Retina (tissue), 1 donor: ENCODE measurements around the gene CHGA.
A peak's percentile ranks its signal among the peaks of the same experiment; 100 is the strongest.

Source experiments
- DNase-seq: peaks from one replicate; pipeline ENCODE4 v3.0.0-alpha.2; 2016

CHGA gene

GRCh38 chr14:92905667-92906066 is 17.3 kb upstream of the CHGA start:
- no peak for DNase-seq

DNA sequence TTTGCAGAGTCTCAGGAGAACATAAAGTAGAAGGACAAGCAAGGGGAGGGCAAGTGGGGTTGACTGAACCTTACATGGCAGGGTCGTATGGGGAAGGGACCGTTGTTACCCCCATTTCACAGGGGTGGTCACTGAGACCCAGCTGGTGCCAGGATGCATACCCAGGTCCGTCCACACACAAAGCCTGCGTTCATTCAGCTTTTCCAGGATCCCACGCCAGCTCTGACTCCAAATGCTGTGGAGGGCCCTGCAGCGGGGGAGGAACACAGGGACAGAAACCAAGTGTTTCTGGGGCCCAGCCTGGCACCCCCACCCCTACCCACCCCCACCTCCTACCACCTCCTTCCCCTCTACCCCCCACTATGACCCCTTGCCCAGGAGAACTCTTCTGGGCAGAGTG is 16.5 kb upstream of the CHGA start:
- no peak for DNase-seq

DNA sequence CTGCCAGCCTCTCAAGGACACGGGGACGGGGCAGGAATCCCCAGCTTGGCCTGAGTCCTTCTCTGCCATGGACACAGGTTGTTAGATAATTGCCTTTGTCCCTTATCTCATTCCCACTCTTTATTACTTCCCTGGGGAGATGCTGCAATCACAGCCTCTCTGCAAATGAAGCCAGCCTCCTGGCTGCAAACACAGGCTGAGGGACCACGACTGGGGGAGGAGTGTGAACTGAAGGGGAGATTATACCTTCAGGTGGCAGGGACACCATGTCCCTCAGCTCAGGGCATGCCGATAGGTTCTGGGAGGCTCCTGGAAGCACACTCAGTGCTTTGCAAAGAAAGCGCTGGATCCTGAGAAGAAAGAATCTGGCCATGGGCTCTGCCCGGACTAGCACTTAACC is 16.1 kb upstream of the CHGA start:
- DNase-seq, result no peak

DNA sequence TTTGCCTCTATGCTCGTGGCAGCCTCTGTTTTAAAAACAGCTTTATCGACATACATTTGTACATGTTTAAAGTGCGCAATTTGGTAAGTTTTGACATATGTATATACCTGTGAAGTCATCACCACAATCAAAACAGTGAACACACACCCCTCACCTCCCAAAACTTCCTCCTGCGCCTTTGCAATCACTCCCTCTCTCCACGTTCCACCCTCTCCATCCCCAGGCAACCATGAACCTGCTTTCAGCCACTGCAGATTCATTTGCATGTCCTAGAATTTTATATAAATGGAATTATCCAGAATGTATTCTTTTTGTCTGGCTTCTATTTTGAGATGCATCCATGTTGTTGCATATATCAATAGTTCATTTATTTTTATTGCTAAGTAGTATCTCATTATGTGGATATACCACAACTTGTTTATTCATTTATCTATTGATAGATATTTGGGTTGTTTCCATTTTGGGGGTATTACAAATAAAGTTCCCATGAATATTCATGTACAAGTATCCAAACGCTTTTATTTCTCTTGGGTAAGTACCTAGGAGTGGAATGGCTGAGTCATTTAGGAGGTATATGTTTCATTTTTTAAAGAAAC is 15.5 kb upstream of the CHGA start:
- DNase-seq, result no peak

DNA sequence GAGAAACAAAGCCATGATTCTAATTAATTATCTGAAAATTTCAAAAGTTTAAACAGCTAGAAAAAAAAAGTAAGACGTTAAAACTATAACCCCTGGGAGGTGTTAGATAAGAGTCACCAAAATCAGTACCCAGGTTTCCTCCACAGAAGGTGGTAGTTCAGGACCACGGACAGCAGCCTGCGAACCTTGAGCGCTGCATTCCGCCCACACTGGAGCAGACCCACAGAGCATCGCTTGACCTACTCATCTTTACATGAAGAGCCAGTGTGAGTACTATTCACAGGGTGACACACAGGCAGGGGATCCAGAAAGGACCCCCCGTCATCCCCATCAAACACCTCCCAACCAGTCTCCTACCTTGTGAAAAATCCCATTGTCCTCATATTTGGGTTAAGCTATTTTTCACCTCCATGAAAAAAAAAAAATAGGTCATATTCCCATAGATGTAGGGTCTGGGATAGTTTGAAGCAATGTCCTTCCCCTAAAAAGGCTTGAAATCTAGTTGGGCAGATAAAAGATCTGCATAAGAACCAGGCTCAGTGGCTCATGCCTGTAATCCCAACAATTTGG is 8.8 kb upstream of the CHGA start:
- DNase-seq, result peak; percentile 33

GRCh38 chr14:92916201-92916600 is 6.7 kb upstream of the CHGA start:
- no peak for DNase-seq

- no peak for DNase-seq
These were observed 5.7 kb upstream of the CHGA start for GRCh38 chr14:92917041-92917940.

DNA sequence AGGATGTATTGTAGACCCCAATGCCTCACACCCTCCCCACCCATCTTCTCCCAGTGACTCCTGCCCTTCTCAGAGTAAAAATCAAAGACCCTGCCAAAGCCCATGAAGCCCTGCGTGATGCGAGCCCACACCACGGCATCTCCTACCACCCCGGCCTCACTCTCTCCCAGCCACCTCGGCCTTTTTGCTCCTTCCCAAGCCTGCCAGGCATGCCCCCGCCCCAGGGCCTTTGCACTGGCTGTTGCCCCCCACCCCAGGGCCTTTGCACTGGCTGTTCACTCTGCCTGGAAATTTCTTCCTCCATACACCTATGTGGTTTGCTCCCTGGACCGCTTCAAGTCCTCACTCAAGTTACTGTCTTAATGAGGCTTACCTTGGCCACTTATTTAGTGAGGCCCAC is 5.0 kb upstream of the CHGA start:
- no peak for DNase-seq

DNA sequence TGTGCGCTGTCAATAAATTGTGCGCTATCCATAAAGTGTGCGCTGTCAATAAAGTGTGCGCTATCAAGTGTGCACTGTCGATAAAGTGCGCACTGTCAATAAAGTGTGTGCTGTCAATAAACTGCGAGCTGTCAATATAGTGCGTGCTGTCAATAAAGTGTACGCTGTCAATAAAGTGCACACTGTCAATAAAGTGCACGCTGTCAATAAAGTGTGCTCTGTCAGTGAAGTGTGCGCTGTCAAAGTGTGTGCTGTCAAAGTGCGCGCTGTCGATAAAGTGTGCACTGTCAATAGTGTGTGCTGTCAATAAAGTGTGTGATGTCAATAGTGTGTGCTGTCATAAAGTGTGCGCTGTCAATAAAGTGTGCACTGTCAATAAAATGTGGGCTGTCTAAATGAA is 2.9 kb upstream of the CHGA start:
- no peak for DNase-seq

DNA sequence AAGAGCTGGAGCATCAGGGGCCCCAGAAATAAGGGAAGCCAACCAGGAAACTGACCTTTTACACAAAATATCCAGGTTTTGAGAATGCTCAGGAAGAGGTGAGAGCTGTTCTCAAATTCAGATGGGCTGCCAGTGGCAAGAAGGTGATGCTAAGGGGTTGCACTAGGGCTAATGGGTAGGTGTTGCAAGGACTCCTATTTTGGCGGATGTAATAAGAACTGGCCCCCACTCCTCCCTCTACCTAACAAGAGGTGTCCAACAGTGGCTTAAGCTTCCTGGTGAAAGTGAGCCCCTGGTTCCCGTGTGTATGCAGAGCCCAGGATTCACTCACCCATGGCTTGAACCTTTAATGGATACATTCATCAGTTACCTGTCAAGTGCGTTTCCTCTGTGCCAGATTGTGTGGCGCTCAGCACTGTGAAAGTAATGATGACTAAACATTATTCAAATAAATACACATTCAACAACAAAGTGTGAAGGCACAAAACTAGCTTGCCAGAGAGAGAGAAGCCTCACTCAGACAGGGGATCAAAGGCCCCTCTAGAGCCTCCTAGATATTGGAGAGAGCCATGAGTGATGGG is 705 bp upstream of the CHGA start:
- DNase-seq, result no peak

DNA sequence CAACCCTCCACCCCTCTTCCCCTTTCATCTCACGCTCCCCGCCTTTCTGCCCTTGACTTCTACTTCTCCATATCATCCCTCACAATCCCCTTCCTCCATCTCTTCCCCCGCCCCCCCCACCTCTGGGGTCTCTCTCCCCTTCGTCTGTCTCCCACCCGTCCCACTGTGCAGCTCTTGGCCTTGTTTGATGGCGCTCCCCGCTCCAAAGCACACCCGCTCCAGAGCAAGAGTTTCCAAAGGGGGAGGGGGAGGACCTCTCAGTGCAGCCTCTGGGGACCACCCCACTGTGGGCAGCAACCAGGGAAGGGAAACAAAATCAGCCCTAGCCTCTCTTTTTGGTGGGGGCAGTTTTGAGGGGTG is 774 bp downstream of the CHGA start:
- DNase-seq, result no peak

DNA sequence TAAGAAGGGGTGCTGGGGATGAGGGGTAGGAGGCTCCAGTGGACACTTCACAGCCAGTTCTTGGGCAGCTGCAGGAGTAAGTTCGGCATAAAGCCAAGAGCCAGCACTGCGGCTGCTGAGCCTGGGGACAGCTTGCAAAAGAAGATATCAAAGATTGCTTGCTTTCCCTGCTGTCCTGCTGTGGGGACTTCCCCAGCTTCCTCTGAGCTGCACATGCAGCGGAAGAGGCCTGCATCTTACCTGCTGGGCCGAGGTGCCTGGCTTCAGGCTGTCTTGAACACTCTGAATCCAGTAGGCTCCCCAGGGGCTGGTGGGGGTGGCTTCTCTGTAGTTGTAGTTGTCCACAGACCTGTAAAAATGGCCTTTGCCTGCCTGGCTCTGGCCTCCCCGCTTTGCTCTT is 1.3 kb downstream of the CHGA start:
- no peak for DNase-seq

DNA sequence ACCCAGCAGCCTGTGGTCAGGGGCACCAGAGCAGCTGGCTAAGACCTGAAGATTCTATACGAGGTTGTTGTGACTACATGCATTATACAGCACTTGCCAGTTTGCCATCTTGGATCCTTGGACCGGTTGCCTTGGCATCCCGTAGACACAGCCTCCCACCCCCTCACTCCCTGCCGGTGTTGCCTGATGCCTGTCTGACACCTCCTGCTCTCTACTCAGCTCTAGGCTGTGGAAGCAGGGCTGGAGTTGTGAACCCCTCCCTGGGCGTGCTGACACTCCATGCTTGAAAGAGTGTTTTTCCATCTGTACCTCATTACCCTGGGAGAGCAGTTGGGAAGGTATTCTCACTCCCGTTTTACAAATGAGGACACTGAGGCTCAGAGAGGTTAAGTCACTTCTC is 2.5 kb downstream of the CHGA start:
- no peak for DNase-seq

- no peak for DNase-seq
These were observed 3.4 kb downstream of the CHGA start for GRCh38 chr14:92926180-92926845.

GRCh38 chr14:92926931-92927330 is 4.0 kb downstream of the CHGA start:
- no peak for DNase-seq

DNA sequence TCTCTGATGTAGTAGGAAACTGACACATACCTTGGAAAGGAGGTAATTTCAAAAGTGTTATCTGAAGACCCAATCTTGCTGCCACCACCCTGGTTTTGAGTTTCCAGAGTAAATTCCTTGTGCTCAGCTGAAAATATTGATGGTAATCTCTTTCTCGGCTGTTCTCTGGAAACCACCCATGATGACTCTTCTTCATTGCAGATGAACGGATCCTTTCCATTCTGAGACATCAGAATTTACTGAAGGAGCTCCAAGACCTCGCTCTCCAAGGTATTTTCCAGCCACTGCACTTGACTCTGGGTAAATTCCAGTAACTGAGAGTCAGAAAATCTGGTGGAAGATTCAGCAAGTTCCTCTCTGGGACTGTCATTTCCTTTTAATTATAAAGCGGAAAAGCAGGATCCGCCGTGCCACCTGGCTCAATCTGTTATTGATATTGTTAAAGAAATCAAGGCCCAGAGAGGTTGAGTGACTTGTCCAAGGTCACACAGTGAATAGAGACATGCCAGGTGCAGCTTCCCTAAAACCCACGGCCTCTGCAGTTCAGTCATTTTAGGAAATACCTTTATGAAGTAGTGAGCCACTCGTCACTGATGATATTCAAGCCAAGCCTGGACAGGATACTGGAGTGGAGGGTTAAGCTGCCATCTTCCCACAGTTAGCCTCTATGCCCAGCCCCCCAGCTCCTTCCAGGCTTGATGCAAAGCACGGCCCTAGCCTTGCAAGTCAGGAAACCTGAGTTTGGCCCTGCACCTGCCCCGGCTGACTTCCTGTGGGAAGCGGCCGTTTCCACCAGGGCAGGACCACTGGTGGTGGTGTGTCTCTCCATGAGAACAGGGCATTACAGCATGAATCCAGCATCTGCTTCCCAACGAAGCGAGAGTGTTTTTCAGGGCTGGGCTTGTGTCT is 4.7 kb downstream of the CHGA start:
- no peak for DNase-seq

GRCh38 chr14:92928258-92928629 is 5.3 kb downstream of the CHGA start:
- DNase-seq, result no peak

GRCh38 chr14:92928961-92929688 is 6.2 kb downstream of the CHGA start:
- no peak for DNase-seq

GRCh38 chr14:92929689-92930608 is 7.0 kb downstream of the CHGA start:
- no peak for DNase-seq
